DND-41 (cell line): ENCODE data around the gene INTS1.

Source experiments
- CTCF ChIP-seq: IDR thresholded peaks from 2 replicates; pipeline ENCODE4 v1.5.1; 2012; ENCODE audit warnings: borderline replicate concordance, low read length, moderate library complexity, mild to moderate bottlenecking; ENCODE audit not compliant: poor library complexity, severe bottlenecking; ENCODE audit errors: extremely low read depth
- EZH2 ChIP-seq: IDR thresholded peaks from 3 replicates; pipeline ENCODE4 v1.6.1; 2012; ENCODE audit warnings: borderline replicate concordance, low read depth, mild to moderate bottlenecking, moderate library complexity, low read length, inconsistent platforms; ENCODE audit not compliant: severe bottlenecking

- TF ChIP-seq CTCF (no peak), EZH2 (no peak)
Measured at GRCh38 chr7:1534330-1535099, 30.3 kb upstream of the INTS1 start.
